HG02642 (cell line): ENCODE results near the gene SCP2D1.
"Not testable (repeated sequence)": the region's sequence is repeated elsewhere in the genome, so short reads cannot be mapped to it uniquely, and the experiment has no call there.

Experiments used
- ATAC-seq: cut with Tn5 transposase; IDR thresholded peaks from one replicate; pipeline ENCODE4 v1.9.1; 2021; ENCODE audit warnings: mild to moderate bottlenecking; ENCODE audit not compliant: unreplicated experiment, poor library complexity

Gene SCP2D1

DNA sequence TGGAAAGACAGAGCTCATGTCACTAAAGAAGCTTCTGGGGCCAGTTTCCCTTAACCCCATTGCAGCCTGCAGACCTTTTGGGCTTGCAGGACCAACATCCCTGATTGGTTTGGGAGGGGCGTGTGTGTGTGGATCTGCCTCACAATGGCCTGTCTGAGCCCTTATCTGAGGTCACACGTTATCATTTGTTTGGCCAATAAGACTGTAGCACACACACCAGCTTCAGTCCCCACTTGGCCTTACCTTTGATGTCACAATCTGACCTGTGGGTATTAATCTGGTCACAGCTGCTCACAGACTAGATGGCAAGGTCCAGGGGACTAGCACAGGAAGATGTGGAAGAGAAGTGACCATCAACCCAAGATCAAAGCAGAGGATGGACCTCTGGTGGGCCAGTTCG, at the start of gene SCP2D1:
Gene SCP2D1 (plus strand): TSS at position 301 of the 400 bp plus-strand sequence. CDS start 33 bp downstream, at position 334.
- ATAC-seq = no peak

DNA sequence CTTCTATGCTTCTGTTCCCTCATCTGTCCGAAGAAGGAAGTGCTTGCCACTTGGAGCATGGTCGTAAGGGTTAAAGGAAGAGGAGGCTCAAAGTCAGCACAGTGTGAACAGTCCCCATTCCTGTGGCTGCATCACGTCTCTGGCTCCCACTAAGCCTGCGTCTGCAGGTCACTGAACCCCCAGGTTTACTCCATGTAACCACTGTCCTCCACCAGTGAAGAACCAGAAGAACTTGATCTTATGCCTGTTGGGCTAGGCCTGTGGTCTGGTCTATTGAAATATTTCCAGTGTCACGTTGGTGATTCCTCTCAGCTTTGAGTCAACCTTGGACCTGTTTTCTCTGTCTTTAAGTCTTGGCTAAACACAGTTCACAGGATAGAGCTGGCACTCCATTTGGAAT, 45.9 kb upstream of the SCP2D1 start:
- ATAC-seq = no peak

DNA sequence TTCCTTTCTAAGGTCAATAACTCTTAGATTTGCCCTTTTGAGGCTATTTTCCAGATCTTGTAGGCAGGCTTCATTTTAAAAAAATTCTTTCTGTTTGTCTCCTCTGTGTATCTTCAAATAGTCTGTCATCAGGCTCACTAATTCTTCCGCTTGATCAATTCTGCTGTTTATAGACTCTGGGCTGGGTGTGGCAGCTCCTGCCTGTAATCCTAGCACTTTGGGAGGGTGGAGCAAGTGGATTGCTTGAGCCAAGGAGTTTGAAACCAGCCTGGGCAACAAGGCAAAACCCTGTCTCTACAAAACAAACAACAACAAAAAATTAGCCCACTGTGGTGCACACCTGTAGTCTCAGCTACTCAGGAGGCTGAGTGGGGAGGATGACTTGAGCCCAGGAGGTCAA, 40.0 kb upstream of the SCP2D1 start:
- no peak for ATAC-seq

DNA sequence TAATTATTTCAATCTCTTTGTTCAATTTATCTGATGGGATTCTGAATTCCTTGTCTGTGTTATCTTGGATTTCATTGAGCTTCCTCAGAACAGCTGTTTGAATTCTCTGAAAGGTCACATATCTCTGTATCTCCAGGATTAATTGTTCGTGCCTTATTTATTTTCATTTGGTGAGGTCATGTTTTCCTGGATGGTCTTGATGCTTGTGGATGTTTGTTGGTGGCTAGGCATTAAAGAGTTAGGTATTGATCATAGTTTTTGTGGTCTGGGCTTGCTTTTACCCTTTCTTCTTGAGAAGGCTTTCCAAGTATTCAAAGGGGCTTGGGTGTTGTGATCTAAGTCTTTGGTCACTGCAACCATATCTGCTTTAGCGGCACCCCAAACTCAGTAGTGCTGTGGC, 39.4 kb upstream of the SCP2D1 start:
- ATAC-seq = no peak

DNA sequence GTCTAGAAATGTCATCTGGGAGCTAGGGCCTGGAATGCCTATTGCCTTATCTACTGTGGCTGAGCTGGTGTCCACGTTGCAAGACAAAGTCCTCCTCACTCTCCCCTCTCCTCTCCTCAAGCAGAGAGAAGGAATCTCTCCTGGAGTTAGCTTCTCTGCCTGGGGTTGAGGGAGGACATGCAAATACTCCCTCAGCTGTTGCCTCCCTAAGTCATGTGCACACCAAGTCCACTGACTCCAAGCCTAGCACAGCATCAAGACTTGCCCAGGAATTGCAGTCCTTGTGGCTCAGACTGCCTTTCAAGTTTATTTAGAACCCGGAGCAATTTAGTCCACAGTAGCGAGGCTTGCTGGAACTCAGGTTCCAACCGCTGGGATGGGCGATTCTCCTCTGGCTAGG, 38.0 kb upstream of the SCP2D1 start:
- ATAC-seq = no peak

DNA sequence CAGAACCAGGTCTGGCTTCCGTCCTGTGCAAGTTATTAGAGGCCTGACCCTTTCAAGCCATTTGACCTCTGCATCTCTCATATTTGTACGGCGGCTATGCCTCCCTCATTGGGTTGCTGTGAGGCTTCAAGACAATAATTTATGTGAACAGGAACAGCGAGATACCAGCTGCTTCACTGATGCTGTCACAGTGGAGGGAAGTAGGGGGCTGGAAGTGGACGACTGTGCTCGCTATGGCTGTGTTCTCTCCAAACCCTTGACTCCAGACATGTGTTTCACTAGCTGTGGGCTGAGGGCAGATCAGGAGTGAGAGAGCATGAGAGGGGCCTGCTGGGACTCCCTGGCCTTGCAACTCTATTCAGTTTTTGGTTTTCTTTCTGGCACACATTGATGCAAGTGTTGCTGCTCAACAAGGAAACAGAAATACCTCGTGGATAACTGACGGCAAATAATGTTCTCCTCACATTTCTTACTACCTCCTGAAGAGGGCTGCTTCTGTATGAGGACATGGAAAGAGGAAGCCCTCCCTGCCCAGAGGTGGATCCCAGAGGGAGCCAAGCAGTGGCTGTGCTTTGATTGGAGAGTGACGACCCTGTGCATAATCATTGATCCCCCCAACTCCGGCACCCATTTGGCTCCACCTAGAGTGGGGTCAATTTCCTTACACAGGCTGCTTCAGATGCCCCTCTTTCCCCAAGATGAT, 34.7 kb upstream of the SCP2D1 start:
- no peak for ATAC-seq

DNA sequence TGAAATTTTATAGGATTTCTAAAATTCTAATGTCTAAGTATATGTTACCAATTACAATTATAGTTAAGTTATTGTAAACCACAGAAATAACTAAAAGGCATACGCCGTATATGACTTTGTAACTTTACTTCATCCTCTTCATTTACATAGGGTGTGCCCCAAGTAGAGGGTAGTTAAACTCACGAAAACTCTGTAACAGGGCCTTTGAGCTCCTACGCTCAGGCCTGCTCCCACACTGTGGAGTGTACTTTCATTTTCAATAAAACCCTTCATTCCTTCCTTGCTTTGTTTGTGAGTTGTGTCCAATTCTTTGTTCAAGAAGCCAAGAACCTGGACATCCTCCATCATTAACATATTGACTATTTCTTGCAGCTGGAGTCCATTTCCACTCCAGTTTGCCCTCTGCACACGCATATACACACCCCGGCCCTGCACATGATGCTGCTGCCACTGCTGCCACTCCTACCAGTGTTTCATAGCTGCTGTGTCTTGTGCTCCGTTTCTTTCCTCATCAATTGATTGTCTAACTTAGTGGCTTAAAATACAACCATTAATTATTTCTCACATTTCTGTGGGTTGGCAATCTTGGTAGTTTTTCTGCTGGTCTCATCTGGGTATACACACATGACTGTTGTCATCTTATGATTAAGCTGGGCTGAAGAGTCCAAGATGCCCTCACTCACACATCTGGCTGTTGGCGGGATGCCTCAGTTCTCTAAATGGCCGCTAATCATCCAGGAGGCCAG, 33.0 kb upstream of the SCP2D1 start:
- no peak for ATAC-seq

DNA sequence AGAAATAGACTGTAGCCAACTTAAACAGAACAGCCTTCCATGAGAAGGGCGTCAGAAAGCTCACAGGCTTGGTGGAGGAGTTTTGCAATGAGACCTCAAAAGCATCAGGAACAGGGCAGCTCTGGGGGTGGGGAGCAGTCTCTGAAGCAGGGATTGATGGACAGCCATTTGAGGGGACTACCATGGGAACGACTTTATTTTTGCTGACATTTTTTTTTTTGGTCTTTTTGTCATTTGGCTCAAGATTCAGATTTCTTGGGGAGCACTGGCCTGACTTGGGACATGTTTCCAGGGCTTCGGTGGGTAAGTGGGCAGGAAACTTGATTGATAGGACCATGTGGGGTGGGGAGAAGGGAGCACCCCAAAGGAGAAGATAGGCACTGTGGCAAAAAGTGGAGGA, 32.1 kb upstream of the SCP2D1 start:
- ATAC-seq = no peak

DNA sequence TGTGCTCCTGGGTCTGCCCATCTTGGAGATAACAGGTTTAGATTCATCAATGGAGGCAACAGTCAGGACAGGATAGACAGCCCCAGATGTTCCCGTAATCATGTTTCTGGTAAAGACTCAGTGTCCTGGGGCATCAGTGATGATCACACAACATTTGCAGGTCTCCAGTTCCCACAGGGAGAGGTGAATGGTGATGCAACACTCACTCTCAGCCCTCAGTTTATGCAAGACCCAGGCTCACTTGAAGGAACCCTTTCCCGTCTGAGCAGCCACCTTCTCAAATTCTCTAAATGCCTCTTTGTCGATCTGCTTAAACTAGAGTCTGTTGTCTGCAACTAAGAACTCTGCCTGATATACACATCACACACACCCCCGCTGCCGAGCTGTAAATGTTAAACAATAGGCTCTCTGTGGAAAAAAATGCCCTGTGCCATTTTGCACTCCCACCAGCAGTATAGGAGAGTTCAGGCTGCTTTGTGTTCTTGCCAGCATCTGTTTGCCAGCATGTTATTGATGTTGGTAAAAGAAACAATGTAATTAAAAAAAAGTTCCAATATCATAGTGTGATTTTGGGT, 30.1 kb upstream of the SCP2D1 start:
- no peak for ATAC-seq

DNA sequence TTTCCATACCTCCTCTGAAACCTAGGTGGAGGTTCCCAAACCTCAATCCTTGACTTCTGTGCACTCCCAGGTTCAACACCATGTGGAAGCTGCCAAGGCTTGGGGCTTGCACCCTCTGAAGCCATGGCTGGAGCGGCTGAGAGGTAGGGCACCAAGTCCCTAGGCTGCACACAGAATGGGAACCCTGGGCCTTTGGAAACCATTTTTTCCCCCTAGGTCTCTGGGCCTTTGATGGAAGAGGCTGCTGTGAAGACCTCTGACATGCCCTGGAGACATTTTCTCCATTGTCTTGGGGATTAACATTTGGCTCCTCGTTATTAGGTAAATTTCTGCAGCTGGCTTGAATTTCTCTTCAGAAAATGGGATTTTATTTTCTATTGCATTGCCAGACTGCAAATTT, 26.5 kb upstream of the SCP2D1 start:
- not testable (repeated sequence) for ATAC-seq

DNA sequence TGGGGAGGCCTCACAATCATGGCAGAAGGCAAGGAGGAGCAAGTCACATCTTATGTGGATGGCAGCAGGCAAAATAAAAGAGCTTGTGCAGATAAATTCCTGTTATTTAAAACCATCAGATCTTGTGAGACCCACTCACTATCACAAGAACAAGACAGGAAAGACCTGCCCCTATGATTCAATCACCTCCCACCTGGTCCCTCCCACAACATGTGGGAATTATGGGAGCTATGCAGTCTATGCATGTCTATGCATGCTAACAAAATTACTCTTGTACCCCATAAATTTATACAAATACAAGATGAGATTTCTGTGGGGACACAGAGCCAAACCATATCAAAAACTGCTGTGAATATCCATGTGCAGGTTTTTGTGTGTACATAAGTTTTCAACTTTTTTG, 25.6 kb upstream of the SCP2D1 start:
- no peak for ATAC-seq

DNA sequence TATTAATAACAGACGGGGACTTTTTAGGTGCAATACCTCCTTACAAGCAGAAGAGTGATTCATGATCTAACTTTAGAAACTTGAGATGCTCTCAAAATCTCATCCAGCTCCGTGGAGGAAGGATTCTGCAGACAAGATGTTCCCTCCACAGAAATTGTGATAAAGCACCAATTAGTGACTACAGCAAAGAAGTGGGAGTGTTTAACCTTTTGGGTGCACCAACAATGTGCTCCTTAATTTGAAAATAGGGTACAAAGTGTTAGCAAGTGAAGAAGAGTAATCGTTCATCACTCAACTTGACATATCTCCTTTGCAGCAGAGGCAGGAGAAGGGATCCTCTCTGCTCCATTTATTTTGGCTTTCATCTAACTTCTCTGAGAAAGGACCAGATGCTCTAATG, 22.8 kb upstream of the SCP2D1 start:
- ATAC-seq = no peak

DNA sequence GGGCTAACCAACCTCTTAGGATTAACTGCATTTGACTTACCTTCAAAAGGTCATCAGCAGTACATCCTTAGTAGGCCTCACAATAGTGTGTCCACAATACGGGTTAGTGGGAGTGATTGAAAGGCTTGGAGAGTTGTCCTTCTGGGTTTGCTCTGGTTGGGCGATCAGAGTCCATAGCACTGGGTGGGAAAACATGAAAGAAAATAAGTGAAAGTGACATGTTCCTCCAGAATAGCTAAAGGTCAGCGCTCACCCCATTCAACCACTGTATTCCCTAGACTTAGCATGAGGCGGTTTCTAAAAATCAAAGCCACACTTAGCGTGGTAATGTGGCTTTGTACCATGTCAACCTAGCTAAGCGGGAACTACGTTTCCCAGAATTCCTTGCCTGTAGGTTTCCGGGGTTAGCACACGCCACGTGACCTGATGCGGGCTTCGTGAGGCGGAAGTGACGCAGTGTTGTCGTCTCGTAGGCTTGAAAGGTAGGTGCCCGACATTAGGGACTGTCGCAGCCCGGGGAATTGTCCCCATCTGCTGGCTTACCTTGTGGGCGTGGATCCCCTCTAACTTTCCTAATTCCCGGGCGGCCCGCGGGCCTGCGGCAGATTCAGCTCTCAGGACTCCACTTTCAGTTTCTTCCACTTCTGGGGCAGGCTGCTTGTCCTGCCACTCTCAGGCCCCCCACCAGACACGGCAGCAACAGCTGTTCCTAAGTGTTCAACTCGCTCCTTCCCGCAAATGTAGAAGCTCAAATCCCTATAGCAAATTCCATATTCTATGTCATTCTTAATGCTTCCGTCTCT, 19.8 kb upstream of the SCP2D1 start:
- ATAC-seq = peak; percentile 97

DNA sequence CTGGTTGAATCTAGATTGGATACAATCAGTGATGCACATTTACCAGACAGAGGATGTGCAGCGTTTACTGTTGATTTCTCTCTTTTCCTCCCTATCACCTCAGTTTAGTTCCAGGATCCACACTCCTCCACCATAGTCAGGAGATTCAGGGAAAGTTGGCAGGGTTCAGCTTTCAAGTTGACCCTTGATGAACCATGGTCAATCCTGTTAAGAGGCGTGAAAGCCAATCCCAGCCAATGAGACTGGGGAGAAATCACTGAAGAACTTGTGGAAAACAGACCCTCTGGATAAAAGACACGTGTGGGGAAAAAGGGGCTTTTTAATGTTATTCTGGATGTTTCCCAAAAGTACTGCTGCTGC, 19.2 kb upstream of the SCP2D1 start:
- ATAC-seq = no peak

DNA sequence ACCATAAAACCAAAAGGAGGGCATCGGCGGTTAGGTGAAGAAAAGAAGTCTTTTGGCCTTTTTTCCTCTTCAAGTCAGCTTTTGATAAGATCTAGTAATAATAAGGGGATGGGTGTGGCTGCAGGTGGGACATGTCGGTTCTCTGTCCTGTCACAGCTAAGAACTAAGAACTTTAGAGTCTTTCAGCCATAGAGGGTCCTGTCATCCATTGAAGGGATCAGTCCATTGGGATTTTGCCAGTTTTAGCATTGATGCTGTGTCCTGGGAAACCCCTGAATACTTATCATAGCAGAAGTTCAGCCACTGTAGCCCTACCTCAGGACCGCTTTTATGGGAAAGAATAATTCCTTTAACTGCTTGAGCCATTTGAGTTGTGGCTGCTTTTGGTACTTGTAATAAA, 18.2 kb upstream of the SCP2D1 start:
- no peak for ATAC-seq

DNA sequence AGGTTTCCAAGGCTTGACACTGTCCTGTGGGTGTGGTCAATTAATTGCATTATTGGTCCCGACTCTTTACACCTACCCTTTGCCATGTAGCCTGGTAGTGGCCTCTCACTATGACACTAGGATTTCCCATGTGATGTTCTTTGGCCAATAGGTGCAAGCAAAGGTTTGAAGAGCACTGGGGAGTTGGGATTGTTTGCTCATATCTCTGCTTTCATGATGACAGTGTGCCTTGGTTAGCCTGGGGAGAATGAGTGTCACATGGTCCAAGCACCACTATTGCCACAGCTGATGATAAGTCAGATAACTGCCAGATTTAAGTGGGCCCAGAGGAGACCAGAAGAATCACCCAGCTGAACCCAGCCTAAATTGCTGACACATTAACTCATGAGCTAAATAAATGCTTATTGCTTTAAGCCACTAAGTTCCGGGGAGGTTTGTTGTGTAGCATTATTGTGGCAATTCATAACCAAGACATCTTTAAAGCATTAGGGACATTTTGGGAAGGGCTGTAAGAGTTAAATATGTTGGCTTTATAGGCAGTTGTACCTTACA, 17.2 kb upstream of the SCP2D1 start:
- ATAC-seq = no peak

DNA sequence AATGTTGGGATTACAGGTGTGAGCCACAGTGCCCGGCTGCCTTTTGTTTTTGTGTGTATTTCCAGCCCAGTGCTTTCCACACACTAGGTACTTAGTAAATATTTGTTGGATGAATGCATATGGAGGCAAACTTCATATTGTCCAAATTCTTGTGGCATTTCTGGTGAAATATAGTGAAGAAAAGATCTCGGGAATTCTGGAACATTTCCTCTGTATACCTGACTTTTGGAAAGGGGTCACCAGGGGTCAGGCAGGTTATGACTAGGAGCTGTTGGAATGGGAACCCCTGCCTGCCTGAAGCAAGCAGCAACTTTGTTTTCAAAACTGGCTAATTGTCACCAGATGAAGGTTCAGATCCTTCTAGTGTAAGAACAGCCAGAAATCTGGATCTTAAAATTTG, 12.1 kb upstream of the SCP2D1 start:
- ATAC-seq = no peak

DNA sequence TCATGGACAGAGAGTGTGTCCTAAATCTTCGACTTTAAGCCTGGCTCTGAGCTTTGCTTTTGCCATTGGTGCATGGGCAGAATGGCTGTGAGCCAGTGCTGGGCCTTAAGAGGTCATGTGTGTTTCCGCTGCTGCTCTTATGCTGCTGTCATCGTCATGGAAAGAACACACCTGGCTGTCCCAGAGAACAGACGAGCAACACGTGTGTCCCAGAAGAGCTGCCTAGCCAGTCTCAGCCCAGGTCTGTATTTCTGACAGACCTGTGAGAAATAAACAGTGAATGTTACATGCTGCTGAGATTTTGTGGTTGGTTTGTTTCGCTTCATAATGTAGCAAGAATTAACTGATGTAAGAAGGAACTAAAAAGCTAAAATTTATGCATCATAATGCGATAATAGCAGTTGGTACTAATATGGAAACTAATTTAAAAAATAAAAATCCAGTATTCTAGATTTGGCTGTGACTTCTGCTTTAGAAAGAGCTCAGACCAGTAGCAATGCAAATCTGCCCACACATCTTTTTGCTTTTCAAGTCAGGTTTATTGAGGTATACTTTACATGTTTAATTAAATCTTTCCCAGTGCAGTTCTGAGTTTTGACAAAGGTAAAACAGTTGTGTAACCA, 11.5 kb upstream of the SCP2D1 start:
- peak; percentile 83 for ATAC-seq

DNA sequence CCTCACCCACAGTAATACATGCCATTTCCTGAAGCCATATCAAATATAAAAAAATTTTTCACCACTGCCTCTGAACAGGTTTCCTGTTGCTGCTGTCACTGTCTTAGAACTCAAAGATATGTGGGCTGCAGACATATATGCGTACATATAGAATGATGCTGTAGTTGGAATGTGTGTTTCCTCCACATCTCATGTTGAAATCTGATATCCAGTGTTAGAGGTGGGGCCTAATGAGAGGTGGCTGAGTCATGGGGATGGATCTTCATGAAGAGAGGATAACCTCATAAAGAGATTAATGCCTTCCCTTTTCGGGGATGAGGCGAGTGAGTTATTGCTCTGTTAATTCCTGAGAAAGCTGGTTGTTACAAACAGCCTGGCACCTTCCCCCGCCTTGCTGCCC, 7.7 kb upstream of the SCP2D1 start:
- no peak for ATAC-seq

DNA sequence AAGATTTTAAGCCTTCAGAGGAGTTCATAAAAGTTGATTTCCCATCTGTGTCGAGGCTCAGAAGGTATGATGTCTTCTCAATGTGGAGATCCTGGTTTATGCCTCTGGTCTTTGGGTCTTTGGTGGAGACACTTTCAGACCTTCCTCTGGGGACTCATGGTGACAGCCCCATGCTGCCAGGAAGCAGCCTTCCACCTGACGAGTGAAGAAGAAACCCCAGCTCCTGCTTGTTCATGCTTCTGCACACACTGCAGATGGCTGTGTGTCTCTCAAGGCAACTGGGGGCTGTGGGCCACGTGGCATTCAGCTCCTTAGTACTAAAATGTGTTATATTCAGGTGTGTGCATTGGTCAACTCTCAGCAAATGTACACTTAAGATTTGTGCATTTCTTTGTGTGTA, 4.9 kb upstream of the SCP2D1 start:
- ATAC-seq = no peak
